ENCODE measurements around the gene MYL5. TPM values are rescaled to one million over a fixed set of nuclear protein-coding genes. Genes with fewer than 3 reads are reported as not detected.

The MYL5 gene
- total and polyA plus RNA-seq, 2 of the 13 experiments (the other 11 are each of a cell fraction or from before 2014, with no cell fraction given): 6.5 to 16.0 TPM

DNA sequence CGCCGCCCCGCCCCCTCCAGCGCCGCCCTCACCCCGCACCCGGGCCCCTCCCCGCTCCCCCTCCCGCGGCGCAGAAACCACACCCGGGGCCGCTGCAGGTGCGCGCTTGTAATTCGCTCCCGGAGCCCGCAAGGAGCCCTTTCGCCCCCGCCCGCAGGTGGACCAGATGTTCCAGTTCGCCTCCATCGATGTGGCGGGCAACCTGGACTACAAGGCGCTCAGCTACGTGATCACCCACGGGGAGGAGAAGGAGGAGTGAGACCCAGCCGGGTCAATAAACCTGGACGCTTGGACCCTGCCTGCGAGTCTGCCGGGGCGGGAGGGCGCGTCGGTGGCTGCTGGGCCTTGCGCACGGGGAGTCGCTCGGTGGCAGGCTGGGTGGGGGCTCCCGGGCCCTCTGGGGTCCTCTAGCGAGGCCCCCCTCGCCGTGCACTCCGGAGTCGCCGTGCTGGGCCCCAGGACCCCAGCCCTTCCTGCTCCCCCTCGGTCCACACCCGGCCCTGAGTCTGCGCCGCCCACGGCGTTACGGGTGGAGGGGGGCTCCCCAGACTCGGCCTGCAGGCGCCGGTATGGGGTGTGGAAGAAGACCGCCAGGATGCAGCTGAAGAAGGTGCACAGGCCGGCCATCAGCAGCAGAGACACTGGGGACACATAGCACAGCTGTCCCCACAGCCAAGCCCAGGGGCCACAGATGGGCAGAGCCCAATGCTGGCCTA is 7.6 kb downstream of the MYL5 start (continued):
- no peak for TF ChIP-seq MXI1 (IDR thresholded peaks at IDR 0.05; ENCODE audit: borderline replicate concordance, low read depth, low read length)
- peak; percentile 60; the same call in 1 of the 2 replicates for TF ChIP-seq ZSCAN25 (CRISPR knock-in tag; IDR thresholded peaks at IDR 0.05)
- TF ChIP-seq, protein P1, sequence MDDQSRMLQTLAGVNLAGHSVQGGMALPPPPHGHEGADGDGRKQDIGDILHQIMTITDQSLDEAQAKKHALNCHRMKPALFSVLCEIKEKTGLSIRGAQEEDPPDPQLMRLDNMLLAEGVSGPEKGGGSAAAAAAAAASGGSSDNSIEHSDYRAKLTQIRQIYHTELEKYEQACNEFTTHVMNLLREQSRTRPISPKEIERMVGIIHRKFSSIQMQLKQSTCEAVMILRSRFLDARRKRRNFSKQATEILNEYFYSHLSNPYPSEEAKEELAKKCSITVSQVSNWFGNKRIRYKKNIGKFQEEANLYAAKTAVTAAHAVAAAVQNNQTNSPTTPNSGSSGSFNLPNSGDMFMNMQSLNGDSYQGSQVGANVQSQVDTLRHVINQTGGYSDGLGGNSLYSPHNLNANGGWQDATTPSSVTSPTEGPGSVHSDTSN (CRISPR knock-in tag; IDR thresholded peaks at IDR 0.05; ENCODE audit: borderline replicate concordance): no peak
- TF ChIP-seq NR3C1 (CRISPR knock-in tag; IDR thresholded peaks at IDR 0.05): no peak
- no peak for TF ChIP-seq NFE2L1 (CRISPR knock-in tag; IDR thresholded peaks at IDR 0.05; ENCODE audit: borderline replicate concordance)
- 0 out of 2 replicates have a peak, but pooled peaks have one; percentile 32 for TF ChIP-seq ZBTB20 (CRISPR knock-in tag; IDR thresholded peaks at IDR 0.05; ENCODE audit: borderline replicate concordance, low read depth)
- 0 out of 2 replicates have a peak, but pooled peaks have one; percentile 24 for TF ChIP-seq ERF (CRISPR knock-in tag; IDR thresholded peaks at IDR 0.05)
- TF ChIP-seq ZNF761 (CRISPR knock-in tag; conservative IDR thresholded peaks at IDR 0.05): no peak
- TF ChIP-seq JDP2 (CRISPR knock-in tag; IDR thresholded peaks at IDR 0.05; ENCODE audit: borderline replicate concordance): no peak
- no peak for TF ChIP-seq KDM6A (CRISPR knock-in tag; IDR thresholded peaks at IDR 0.05; ENCODE audit: low read depth)
- peak; percentile 39 for TF ChIP-seq POLR2G (IDR thresholded peaks at IDR 0.05; ENCODE audit: low read depth, low read length)
- TF ChIP-seq TMF1 (CRISPR knock-in tag; IDR thresholded peaks at IDR 0.05; ENCODE audit: low read depth): no peak
- TF ChIP-seq, protein P2, sequence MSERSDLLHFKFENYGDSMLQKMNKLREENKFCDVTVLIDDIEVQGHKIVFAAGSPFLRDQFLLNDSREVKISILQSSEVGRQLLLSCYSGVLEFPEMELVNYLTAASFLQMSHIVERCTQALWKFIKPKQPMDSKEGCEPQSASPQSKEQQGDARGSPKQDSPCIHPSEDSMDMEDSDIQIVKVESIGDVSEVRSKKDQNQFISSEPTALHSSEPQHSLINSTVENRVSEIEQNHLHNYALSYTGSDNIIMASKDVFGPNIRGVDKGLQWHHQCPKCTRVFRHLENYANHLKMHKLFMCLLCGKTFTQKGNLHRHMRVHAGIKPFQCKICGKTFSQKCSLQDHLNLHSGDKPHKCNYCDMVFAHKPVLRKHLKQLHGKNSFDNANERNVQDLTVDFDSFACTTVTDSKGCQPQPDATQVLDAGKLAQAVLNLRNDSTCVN (CRISPR knock-in tag; IDR thresholded peaks at IDR 0.05; ENCODE audit: borderline replicate concordance): peak; percentile 24; the same call in 1 of the 2 replicates
- TF ChIP-seq ZNF740 (CRISPR knock-in tag; IDR thresholded peaks at IDR 0.05): no peak
- TF ChIP-seq HCFC1 (IDR thresholded peaks at IDR 0.05; ENCODE audit: low read depth, low read length): no peak
- no peak for TF ChIP-seq ZNF337 (CRISPR knock-in tag; IDR thresholded peaks at IDR 0.05; ENCODE audit: borderline replicate concordance, low read depth)
- TF ChIP-seq TCF12 (IDR thresholded peaks at IDR 0.05): no peak
- no peak for TF ChIP-seq TCF12 (CRISPR knock-in tag; IDR thresholded peaks at IDR 0.05)
- TF ChIP-seq ZNF160 (CRISPR knock-in tag; IDR thresholded peaks at IDR 0.05): 0 out of 2 replicates have a peak, but pooled peaks have one; percentile 22
- no peak for TF ChIP-seq TP53 (CRISPR knock-in tag; conservative IDR thresholded peaks at IDR 0.05)
- TF ChIP-seq NCOA2 (CRISPR knock-in tag; IDR thresholded peaks at IDR 0.05): no peak
- TF ChIP-seq ZNF678 (CRISPR knock-in tag; IDR thresholded peaks at IDR 0.05): no peak
- TF ChIP-seq, protein P3, sequence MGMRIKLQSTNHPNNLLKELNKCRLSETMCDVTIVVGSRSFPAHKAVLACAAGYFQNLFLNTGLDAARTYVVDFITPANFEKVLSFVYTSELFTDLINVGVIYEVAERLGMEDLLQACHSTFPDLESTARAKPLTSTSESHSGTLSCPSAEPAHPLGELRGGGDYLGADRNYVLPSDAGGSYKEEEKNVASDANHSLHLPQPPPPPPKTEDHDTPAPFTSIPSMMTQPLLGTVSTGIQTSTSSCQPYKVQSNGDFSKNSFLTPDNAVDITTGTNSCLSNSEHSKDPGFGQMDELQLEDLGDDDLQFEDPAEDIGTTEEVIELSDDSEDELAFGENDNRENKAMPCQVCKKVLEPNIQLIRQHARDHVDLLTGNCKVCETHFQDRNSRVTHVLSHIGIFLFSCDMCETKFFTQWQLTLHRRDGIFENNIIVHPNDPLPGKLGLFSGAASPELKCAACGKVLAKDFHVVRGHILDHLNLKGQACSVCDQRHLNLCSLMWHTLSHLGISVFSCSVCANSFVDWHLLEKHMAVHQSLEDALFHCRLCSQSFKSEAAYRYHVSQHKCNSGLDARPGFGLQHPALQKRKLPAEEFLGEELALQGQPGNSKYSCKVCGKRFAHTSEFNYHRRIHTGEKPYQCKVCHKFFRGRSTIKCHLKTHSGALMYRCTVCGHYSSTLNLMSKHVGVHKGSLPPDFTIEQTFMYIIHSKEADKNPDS (CRISPR knock-in tag; IDR thresholded peaks at IDR 0.05): no peak
- TF ChIP-seq ZBTB7A (CRISPR knock-in tag; IDR thresholded peaks at IDR 0.05): no peak
- no peak for TF ChIP-seq NONO (IDR thresholded peaks at IDR 0.05)
- TF ChIP-seq NONO (CRISPR knock-in tag; conservative IDR thresholded peaks at IDR 0.05): peak; percentile 44; the same call in 1 of the 2 replicates
